GM12864 (cell line): Measurements from ENCODE around the gene FMNL2.

Source experiments
- DNase-seq: peaks from one replicate; pipeline ENCODE4 v3.0.0-alpha.2; 2011; ENCODE audit warnings: low read depth
- H3K4me3 ChIP-seq: 2 replicates; pipeline ENCODE4 v1.5.1; 2011; ENCODE audit warnings: mild to moderate bottlenecking, low read depth, low read length, control low read depth
- CTCF ChIP-seq: IDR thresholded peaks from 2 replicates; pipeline ENCODE4 v1.5.1; 2011; ENCODE audit warnings: low read depth, mild to moderate bottlenecking, moderate library complexity, low read length, control low read depth, inconsistent platforms; ENCODE audit errors: missing control alignments

FMNL2 gene

GRCh38 chr2:152415231-152415642 is 80.3 kb downstream of the FMNL2 start:
- TF ChIP-seq CTCF, result no peak
- no peak for DNase-seq
- no peak overlapping the region for H3K4me3 ChIP-seq

GRCh38 chr2:152415796-152416195 is 80.8 kb downstream of the FMNL2 start:
- TF ChIP-seq CTCF, result no peak
- no peak for DNase-seq
- H3K4me3 ChIP-seq, result no peak overlapping the region

- TF ChIP-seq CTCF, result no peak
- no peak for DNase-seq
- no peak overlapping the region for H3K4me3 ChIP-seq
Measured at GRCh38 chr2:152418688-152419087, 83.7 kb downstream of the FMNL2 start.

- no peak for TF ChIP-seq CTCF
- H3K4me3 ChIP-seq, result no peak overlapping the region
- no peak for DNase-seq
Measured at GRCh38 chr2:152419944-152420343, 85.0 kb downstream of the FMNL2 start.

GRCh38 chr2:152420363-152420762 is 85.4 kb downstream of the FMNL2 start:
- TF ChIP-seq CTCF, result no peak
- DNase-seq, result no peak
- no peak overlapping the region for H3K4me3 ChIP-seq

GRCh38 chr2:152420936-152421335 is 86.0 kb downstream of the FMNL2 start:
- TF ChIP-seq CTCF, result no peak
- H3K4me3 ChIP-seq, result no peak overlapping the region
- DNase-seq, result no peak

- no peak for DNase-seq
- H3K4me3 ChIP-seq, result no peak overlapping the region
- TF ChIP-seq CTCF, result no peak
Measured at GRCh38 chr2:152421521-152422370, 86.8 kb downstream of the FMNL2 start.
